ENCODE results near the gene KCNE1.
"Not testable (repeated sequence)": the region's sequence is repeated elsewhere in the genome, so short reads cannot be mapped to it uniquely, and the experiment has no call there.

The KCNE1 gene

DNA sequence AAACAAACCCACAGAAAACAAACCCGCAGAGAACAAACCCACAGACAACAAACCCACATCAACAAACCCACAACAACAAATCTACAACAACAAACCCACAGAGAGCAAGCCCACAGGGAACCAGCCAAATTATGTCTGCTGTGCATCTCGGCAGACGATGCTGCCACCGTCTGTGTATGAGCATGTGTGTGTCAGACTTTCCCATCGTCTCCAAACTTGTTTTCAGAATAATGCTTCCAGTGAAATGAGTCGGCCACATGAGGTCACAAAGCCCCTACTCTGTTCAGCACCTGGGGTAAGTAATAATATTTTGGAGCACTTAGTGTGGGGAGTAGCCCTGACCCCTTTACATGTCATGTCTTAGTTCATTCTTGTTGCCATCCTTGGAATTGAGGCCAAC lies 105.9 kb downstream of the KCNE1 start:
- WGBS (ENCODE audit: insufficient coverage) = no CpG with 5 or more reads among the region's 6 CpGs
- POLR2A ChIA-PET, CTCF ChIA-PET: not testable (repeated sequence)

DNA sequence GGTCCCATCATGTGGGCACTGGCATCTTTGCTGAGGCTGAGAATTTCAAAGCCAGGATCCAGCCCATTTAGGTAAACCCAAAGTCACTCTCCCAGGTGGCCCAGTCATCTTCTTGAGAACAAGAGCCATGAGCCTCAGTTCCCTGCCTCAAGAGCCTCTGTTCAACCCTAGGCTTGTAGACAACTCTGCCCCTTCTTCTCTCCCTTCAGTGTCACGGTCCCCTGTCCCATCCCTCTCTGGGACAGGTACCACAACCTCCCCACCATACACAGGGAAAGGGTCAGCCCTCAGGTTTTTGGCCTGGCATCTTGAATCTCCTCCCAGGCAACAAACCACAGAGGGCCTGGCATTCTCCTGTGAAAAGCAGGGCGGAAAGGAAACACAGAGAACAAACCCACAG lies 106.3 kb downstream of the KCNE1 start:
- H3K4me3 ChIP-seq (ENCODE audit: control insufficient read depth in 1 of 7, extremely low read depth in 1 of 7, insufficient read depth in 4 of 7, low read depth in 2 of 7, low read length in 6 of 7); POLR2A ChIA-PET; CTCF ChIA-PET: not testable (repeated sequence)

More for the DNA sequence above, 105.9 kb downstream of the KCNE1 start:
- not testable (repeated sequence) for H3K27me3 ChIP-seq (replicated peaks in 2 of 5; ENCODE audit: control insufficient read depth in 4 of 5, insufficient read depth in 5 of 5, low read length in 4 of 5); H3K36me3 ChIP-seq (ENCODE audit: control insufficient read depth in 4 of 4, insufficient read depth in 4 of 4, low read length in 3 of 4); DNase-seq; H3K9me3 ChIP-seq (ENCODE audit: control extremely low read depth in 1 of 5, control insufficient read depth in 4 of 5, insufficient read depth in 2 of 5, low read depth in 1 of 5, low read length in 4 of 5); H3K4me3 ChIP-seq (ENCODE audit: control insufficient read depth in 1 of 7, extremely low read depth in 1 of 7, insufficient read depth in 4 of 7, low read depth in 2 of 7, low read length in 6 of 7); H3K27ac ChIP-seq (ENCODE audit: insufficient read depth in 1 of 2, low read depth in 1 of 2, low read length in 2 of 2, poor library complexity in 1 of 2, severe bottlenecking in 2 of 2); H3K4me1 ChIP-seq (ENCODE audit: control extremely low read depth in 1 of 4, control insufficient read depth in 4 of 4, insufficient read depth in 4 of 4, low read length in 3 of 4)

DNA sequence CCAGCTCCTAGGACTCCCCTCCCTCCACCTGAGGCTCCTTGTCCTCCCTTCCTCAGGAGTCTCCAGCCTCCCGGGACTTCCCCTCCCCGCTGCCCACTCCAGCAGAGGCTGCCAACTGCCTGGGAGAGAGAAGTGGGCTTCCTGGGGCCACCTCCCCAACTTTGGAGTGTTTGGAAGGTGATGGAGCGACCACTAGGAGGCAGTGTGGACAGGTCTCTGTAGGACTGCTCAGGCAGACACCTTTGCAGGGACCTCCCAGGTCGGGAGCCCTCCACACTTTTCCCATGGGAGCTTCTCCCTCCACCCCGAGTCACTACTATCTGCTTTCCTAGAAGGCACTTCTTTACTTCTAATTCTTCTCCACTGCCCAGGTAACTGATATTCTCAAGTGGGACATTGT lies 107.3 kb downstream of the KCNE1 start:
- CTCF ChIA-PET, DNase-seq: not testable (repeated sequence)

More for the DNA sequence above, 106.3 kb downstream of the KCNE1 start:
- not testable (repeated sequence) for H3K36me3 ChIP-seq (ENCODE audit: control insufficient read depth in 4 of 4, insufficient read depth in 4 of 4, low read length in 3 of 4); H3K4me1 ChIP-seq (ENCODE audit: control extremely low read depth in 1 of 4, control insufficient read depth in 4 of 4, insufficient read depth in 4 of 4, low read length in 3 of 4); H3K27ac ChIP-seq (ENCODE audit: insufficient read depth in 1 of 2, low read depth in 1 of 2, low read length in 2 of 2, poor library complexity in 1 of 2, severe bottlenecking in 2 of 2); H3K27me3 ChIP-seq (replicated peaks in 2 of 5; ENCODE audit: control insufficient read depth in 4 of 5, insufficient read depth in 5 of 5, low read length in 4 of 5); H3K9me3 ChIP-seq (ENCODE audit: control extremely low read depth in 1 of 5, control insufficient read depth in 4 of 5, insufficient read depth in 2 of 5, low read depth in 1 of 5, low read length in 4 of 5); DNase-seq
- no CpG with 5 or more reads among the region's 2 CpGs for WGBS (ENCODE audit: insufficient coverage)

GRCh38 chr21:34400522-34400921 lies 111.5 kb downstream of the KCNE1 start:
- H3K9me3 ChIP-seq (ENCODE audit: control extremely low read depth in 1 of 5, control insufficient read depth in 4 of 5, insufficient read depth in 2 of 5, low read depth in 1 of 5, low read length in 4 of 5); H3K4me3 ChIP-seq (ENCODE audit: control insufficient read depth in 1 of 7, extremely low read depth in 1 of 7, insufficient read depth in 4 of 7, low read depth in 2 of 7, low read length in 6 of 7); H3K27me3 ChIP-seq (replicated peaks in 2 of 5; ENCODE audit: control insufficient read depth in 4 of 5, insufficient read depth in 5 of 5, low read length in 4 of 5); H3K4me1 ChIP-seq (ENCODE audit: control extremely low read depth in 1 of 4, control insufficient read depth in 4 of 4, insufficient read depth in 4 of 4, low read length in 3 of 4); POLR2A ChIA-PET; H3K36me3 ChIP-seq (ENCODE audit: control insufficient read depth in 4 of 4, insufficient read depth in 4 of 4, low read length in 3 of 4); CTCF ChIA-PET; H3K27ac ChIP-seq (ENCODE audit: insufficient read depth in 1 of 2, low read depth in 1 of 2, low read length in 2 of 2, poor library complexity in 1 of 2, severe bottlenecking in 2 of 2); DNase-seq: not testable (repeated sequence)
- WGBS (ENCODE audit: insufficient coverage) = no CpG with 5 or more reads among the region's 5 CpGs

More for the DNA sequence above, 107.3 kb downstream of the KCNE1 start:
- WGBS (ENCODE audit: insufficient coverage) = no CpG with 5 or more reads among the region's 5 CpGs
- H3K4me3 ChIP-seq (ENCODE audit: control insufficient read depth in 1 of 7, extremely low read depth in 1 of 7, insufficient read depth in 4 of 7, low read depth in 2 of 7, low read length in 6 of 7); H3K27ac ChIP-seq (ENCODE audit: insufficient read depth in 1 of 2, low read depth in 1 of 2, low read length in 2 of 2, poor library complexity in 1 of 2, severe bottlenecking in 2 of 2); H3K27me3 ChIP-seq (replicated peaks in 2 of 5; ENCODE audit: control insufficient read depth in 4 of 5, insufficient read depth in 5 of 5, low read length in 4 of 5); H3K9me3 ChIP-seq (ENCODE audit: control extremely low read depth in 1 of 5, control insufficient read depth in 4 of 5, insufficient read depth in 2 of 5, low read depth in 1 of 5, low read length in 4 of 5); POLR2A ChIA-PET; H3K36me3 ChIP-seq (ENCODE audit: control insufficient read depth in 4 of 4, insufficient read depth in 4 of 4, low read length in 3 of 4); H3K4me1 ChIP-seq (ENCODE audit: control extremely low read depth in 1 of 4, control insufficient read depth in 4 of 4, insufficient read depth in 4 of 4, low read length in 3 of 4): not testable (repeated sequence)

All from common myeloid progenitor, CD34-positive (primary cell).